Endometrial microvascular endothelial cells (primary cell): Measurements from ENCODE around the gene TPP2. TPM values are rescaled to one million over a fixed set of nuclear protein-coding genes. Genes with fewer than 3 reads are reported as not detected.

Source experiments
- in situ Hi-C: cut with HindIII; loops from 2 replicates; pipeline ENCODE4 v1.10.0; 2017; ENCODE audit warnings: low sequenced_read_pairs, low pct_unique_long_range_greater_than_20kb; ENCODE audit errors: inconsistent ontology term
- total RNA-seq: library from RNA; depleted of rRNA; stranded (reverse); fragments of >200 nt; gene quantifications from one replicate; pipeline ENCODE4 v1.2.3, GENCODE V29; 2015; ENCODE audit errors: inconsistent ontology term

The TPP2 gene
- total RNA-seq, 1 donor from 2014 or later, result 33.5 TPM

DNA sequence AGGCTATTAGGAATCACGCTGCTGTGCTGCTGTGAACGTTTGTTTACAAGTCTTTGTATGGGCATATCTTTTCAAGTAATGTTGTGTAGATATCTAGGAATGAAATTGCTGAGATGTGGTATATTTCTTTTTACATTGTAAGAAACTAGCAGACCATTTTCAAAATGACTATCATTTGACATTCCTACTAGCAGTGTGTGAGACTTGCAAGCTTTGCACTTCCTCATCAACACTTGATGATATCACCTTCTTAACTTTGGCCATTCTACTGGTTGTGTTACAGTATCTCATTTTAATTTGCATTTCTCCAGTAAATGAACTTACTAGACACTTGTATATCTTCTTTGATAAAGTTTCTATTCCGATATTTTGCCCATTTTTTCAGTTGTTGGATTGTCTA is 85.9 kb downstream of the TPP2 start:
- in situ Hi-C loops, result no loop called here

DNA sequence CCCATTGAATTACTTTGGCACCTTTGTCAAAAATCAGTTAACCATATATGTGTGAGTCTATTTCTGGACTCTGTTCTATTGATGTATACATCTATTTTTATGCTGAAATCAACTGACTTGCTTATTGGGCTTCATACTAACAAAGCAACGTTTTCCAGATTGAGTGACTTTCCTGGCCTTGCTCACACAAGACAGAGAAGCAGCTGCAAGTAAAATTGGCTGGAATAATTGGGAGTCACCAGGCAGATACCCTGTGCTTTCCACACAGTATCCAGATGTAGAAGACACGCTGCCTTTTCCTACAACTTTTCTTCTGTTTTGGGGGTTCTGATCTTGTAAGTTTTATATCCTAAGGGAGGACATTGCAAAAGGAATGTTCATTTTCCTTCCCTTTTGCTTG is 86.9 kb downstream of the TPP2 start:
- in situ Hi-C loops, result no loop called here

DNA sequence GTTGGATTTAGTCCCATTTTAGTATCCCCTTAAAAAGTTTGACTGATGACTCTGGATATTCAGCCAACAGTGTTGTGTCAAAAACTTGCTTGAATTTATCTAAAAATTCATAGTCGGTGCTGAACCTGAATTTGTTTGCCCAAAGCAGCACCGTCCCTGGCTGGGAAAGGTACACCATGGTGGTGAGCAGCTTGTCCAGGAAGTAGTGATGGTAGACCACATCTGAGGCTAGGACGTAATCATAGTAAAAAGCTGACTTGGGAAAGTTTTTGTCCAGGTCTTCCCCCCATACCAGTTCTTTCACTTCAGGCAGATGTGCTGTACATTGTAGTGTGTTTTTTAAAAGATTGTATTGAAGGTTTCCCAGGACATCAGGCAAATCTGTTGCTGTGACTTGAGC is 89.2 kb downstream of the TPP2 start:
- in situ Hi-C loops, result no loop called here

DNA sequence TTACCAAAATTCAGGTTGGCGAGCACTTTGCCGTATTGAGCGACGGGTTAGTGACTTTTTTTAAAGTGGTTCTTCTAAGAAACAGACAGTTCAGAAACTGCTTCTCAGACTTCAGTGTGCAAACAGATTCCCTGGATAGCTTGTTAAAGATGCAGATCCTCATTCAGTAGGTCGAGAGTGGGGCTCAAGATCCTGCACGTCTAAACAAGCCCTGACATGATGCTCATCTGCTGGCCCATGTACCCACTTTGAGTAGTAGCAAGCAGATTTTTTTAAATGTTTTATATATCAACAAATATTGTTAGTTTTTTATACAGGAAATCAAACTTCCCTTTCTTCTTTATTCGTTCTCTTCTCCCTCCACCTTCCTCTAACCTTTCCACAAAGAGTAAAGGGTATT is 90.7 kb downstream of the TPP2 start:
- in situ Hi-C loops, result no loop called here

DNA sequence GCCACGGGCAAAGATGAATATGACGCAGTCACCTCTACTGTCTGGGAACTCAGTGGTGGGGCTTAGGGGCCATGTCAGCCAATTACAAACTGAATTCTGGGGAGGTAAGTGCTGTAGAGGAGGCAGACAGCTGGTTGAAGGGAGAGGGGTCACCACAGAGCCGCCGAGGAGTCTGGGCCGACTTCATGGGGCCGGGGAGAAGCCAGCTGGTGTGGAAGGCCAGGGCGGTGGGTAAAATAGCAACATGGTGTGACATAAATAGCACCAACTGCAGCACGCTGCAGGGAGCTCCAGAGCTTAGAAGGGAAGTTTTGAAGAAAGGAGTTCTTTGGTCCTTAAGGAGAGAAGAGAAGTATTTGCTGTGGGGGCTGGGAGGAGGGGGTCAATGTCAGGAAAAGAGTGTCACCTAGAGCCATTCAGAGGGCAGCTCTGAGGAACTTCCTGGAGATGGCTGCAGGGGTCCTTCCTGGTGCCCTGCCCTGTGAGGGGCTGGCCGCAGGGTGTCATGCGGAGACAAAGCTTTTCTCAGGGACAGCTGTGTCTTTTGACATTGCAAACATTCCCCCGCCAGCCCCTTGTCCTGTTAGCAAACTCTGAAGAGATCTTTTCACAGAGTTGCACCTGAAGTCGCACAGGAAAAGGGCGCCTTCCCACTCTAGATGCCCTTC is 91.7 kb downstream of the TPP2 start:
- in situ Hi-C loops, result no loop called here

DNA sequence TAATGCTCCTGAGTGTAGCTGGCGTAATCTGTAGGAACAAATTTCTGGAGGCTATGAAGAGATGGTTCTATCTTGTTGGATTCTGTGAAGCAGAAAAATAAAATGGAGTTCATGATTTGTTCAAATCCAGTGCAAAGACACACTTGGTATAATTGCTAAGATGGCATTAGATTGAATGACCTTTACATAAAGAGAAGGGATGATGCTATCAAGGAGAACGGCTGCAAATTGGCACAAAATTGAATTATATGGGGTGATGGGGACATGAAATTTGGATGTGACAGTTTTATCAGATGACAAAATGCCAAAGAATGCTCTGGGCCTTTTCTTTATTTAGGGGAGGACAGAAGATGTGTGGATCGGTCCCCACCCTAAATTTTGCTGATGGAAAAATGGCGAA is 94.1 kb downstream of the TPP2 start:
- in situ Hi-C loops, result no loop called here

DNA sequence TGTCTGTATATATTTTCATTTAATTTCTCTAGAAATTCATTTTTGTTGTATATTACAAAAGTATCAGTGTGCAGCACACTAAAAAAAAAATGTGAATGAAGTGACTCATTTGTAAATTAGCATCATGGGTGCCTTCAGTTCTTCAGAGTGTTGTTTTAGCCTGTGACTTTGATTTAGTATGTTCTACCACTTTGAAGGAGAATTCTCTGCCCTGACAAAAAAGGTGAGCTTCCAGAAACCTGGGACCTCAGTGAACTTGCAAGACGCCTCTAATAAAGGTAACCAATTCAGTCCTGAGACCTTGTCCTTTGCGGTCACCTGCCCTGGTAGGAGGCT is 95.7 kb downstream of the TPP2 start:
- in situ Hi-C loops, result no loop called here

DNA sequence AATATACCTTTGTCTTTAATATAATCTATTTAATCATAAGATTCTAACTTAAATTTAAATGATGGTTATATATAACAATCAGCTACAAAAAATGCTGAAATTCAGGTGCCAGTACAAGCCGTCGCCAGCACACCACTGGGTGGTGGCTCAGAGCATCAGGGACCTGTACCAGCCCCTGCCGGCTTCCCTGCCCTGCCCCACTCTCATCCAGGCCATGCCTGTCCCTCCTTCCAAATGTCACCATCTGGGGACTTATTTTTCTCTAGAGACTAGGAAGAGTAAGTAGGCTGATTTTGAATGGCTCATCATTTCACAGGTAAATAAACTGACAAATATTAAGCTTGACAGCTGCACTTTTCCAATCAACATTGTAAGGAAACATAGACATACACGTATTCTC is 96.5 kb downstream of the TPP2 start:
- in situ Hi-C loops, result no loop called here

DNA sequence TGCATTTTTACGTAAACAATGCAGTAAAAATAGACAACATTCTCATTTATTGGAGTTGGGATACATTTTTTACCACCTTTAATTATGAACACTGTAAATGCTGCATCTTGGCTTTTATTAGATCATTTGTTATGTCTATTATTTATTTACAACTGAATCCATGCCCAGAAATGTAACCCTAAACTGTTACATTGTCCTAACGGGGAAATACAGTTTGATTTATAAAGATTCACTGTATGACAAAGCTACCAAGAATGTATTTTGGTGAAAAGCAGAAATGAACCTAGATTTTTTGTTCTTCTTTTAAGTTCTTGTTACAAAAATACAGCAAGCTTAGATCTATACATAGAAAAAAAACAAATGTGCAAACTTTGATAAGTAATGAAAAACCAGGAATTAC is 97.0 kb downstream of the TPP2 start:
- in situ Hi-C loops, result no loop called here

DNA sequence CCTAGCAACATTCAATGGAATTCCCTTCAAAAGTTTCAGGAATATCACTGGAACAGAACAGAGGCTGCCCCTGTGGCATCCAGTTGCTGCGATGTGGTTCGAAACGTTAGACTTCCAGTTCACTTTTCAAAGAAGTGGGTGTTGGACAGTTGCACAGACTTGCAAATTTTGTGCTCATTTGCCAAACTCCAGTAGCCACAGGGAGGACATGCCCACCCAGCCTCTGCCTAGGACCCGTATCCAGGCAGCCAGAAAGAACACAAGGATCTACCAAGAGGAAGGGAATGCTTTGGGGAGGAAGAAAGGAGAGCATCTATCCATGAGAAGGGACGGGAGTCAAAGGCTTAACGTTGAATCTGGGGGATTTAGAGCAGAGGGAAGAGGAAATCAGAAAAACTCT is 98.2 kb downstream of the TPP2 start, which contains the start of gene METTL21C:
Gene METTL21C (minus strand): TSS at position 108 of the 400 bp plus-strand sequence. CDS start 546 bp downstream, outside the sequence.
- in situ Hi-C loops, result no loop called here

DNA sequence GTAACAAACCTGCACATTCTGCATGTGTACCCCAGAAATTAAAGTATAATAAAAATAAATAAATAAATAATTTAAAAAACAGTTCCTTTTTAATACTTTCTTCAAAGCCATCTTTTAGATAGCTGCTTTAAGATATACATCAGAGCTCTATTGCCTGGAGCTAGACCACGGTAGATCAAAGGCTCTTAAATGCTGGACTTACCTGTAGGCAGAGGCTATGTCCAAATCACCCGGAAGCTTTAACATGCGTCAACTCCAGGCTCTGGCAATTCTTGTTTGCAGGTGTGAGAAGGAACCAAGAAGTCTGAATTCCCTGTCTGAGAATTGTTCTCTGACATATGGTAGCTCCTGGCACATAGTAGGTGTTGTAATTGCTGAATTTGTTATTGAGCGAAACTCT is 99.7 kb downstream of the TPP2 start:
- in situ Hi-C loops, result no loop called here

DNA sequence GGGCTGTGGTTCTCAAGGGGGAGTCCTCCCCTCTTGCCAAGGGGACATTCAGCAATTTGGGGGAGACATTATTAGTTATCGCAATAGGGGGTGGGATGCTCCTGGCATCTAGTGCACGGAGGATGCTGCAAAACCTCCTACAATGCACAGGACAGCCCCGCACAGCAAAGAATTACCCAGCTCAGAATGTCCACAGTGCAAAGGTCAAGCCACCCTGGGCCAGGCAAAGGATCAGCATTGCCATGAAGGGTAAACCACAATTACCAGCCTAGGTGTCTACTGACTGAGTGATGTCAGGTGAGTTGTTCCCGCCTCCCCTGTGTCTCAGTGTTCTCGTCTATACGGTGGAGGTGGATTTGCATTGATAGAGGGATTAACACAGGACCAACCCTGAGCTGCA is 100.5 kb downstream of the TPP2 start:
- in situ Hi-C loops, result no loop called here

DNA sequence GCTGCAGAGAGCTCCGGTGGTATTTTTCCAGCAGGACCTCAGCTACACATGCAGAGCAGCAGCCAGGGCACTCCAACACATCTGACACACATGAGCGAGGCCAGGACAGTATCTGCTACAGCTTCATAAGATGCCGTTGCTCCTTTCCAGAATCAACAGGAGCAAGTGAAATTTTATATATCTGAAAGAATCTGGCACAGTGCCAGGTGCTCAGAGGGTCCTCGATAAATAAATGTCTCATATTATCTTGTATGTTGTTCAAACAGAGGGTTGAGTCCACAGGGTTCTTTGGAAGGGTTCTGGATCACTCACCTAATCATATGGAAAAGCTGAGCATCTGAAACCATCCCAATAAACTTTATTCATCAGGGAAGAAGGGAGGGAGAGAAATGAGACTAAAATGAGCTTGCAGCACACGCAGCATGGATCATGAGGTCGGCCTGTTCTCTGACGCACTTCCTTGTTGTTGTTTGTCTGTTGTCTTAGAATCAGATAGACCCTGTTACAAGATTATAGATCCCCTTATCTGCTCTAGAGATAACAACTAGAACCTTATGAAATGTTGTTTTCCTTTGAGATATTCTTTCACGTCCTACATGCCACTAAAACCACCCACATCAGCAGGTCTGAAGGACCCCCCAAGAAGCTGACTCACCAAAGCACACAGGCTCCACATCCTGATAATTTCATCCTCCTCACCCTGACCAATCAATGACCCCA is 101.3 kb downstream of the TPP2 start:
- in situ Hi-C loops, result no loop called here

DNA sequence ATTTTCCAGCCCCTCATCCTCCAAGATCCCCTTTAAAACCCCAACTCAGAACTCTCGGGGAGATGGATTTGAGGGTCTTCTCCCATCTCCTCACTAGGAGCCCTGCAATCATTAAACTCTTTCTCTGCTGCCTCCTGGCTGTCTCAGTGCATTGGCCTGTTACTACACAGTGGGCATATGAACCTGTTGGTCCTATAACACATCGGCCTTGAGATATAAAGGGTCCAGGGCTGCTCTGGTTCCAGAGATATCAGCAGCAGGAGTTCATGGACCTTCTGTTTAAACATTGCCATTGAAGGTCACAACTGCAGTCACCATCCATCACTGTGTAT is 101.8 kb downstream of the TPP2 start:
- in situ Hi-C loops, result no loop called here

DNA sequence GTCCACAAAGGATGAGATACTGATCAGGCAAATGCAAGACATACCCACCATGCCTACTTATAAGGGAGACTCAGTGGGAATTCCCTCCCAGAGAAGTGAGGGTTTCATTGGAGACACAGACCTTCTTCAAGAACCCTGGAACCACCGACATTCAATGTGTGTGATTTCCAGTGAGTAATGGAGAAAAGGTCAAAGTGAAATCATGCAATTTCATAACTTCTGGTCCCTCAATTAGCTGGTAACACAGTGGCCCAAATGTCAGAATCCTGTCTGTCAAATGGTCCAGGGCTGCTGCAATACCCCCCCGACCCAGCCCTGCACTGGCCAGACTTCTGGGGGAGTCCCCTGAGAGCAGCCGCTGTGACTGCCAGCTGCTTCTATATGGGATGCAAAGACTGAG is 102.7 kb downstream of the TPP2 start:
- in situ Hi-C loops, result no loop called here

DNA sequence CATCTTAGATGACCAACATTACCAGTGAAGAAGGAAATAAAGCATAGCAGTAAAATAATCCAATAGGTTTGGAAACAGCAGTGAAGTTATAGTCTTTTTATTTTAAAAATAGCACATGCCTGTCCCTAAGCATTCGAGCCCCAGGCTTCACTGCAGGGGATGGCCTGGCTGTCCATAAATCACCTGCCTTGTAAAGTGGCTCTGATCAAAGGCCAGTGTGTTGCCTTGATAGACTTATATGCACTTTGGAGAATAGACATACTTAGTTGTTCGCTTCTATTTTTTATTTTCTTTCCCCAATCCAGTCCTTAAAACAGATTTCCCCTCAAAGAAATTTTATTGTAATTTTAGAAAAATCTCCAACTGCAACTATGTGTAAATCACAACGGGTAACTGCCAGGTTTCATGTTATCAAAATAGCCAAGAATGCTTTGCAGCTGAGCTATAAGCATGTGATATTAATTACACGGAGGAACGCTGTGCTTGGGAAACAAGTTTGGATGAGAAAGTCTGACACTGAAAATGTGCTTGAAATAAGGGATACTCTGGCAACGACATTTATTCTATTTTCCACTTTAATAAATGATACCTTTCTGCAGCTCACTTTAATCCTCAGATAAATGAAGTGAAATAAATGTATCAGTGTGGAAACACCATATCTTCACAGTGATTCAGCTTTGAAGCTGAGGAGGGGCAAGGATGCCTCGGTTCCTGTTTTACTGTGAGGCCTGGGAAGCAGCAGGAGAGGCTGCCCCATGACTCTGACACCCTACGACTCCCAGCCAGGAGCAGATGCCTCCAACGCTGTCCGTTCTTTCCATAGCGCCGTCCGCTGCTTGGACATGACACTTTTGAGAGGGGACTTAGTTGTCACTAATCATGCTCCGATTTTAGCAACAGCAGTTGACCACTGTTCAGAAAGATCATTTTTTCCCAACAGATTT is 103.6 kb downstream of the TPP2 start:
- in situ Hi-C loops, result no loop called here

DNA sequence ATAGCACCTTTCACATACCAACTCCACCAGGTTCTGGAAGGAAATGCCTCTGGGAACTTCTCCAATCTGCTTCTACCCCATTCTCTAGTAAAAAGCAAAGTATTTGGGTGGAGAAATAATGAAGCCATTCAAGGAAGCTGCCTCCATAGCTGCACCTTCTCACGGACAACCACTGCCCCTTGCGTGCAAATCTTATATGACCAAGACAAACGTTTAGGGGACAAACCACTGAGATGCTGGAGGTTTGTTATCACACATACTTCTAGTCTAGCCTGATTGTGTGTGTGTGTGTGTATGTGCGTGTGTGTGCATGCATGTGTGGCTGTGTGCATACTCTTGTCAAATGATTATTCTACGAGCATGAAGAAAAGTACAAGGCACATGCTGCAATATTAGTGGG is 104.5 kb downstream of the TPP2 start:
- in situ Hi-C loops, result no loop called here

DNA sequence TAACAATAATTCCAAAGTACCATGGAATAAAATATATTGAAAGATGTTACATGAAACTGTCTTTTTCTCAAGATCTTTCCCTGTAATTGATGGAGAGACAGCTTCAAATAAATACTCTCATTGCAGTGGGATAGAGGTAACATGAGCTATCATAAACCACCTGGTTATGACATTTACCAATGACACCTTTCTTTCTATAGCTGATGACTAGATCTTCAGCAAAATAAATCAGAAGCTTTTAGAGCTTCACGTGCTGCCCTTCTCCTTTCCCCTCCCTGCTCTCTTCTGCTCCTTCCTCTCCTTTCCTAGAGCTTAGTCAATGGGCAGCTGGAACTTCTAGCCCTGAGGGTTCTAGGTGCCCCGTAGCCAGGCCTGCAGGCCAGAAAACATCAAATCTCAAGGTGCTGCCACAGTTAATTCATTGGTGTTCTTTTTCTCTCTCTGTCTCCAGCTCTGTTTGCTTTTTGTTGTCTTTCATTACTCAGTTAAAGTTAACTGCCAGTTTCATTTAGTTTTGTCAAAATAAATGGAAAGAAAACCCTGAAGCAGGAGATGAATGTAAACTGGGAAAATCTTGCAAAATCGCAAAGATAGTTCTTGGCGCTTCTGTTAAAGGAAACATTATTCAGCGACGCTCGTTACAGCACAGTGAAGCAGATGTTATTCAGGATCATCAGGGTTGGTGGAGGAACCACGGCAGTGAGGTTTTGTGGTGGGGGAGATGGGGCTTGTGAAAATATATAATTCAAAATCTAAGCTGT is 106.4 kb downstream of the TPP2 start:
- in situ Hi-C loops, result no loop called here

DNA sequence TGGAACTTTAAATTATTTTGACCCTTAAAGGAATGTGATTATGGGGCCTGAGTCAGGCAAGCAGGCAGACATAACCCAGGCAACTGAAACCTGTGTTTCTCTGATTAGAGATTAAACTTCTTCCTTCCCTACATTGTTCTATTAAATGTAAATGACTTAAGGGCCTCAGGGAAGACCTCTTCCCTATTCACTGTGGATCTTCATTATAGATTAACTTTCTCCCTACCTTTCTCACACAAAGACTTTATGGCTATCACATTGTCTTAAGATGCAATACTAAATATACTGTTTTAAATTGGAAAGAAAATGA is 106.9 kb downstream of the TPP2 start:
- in situ Hi-C loops, result no loop called here
